HFF-Myc (cell line): ENCODE data around the gene CHCHD4.

Experiments used
- DNase-seq: peaks from one replicate; pipeline ENCODE4 v3.0.0-alpha.2; 2011; ENCODE audit warnings: low read depth; ENCODE audit errors: extremely low read depth
- H3K4me3 ChIP-seq: replicated peaks from 2 replicates; pipeline ENCODE4 v1.5.1; 2011; ENCODE audit warnings: low read depth, mild to moderate bottlenecking, control low read depth, low read length
- TF ChIP-seq, protein P1 (sequence below): IDR thresholded peaks from 2 replicates; pipeline ENCODE4 v1.5.1; 2012; ENCODE audit warnings: mild to moderate bottlenecking, low read depth, low read length, control low read depth; ENCODE audit errors: missing control alignments

Gene CHCHD4

DNA sequence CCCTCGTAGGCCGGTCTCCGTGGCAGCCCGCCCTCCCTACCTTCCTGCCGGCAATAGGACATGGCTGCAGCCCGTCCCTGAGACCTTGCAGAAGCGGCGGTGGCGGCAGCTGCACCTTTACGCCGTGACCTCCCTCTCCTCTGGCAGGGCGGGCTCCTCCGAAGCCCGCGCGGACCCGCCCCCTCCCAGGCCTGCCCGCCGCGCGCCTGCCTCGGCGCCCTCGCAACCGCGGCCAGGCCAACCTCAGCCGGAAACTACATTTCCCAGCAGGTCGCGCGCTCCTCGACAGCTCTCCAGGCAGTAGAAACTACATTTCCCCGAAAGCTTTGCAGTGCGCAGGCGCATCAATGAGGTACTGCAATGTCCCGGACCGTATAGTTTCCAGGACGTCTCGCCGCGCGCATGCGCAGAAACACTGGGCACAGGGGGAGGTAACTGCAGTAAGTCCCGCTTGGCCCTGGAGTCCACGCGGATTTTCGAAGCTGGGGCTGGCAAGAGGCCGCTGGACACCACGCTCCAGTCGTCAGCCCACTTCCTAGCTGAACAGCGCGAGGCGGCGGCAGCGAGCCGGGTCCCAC lies at the start of gene CHCHD4, which contains the start of gene TMEM43:
Gene CHCHD4 (minus strand): TSS at position 256 of the 578 bp plus-strand sequence. CDS start 194 bp downstream, at position 62.
Gene TMEM43 (plus strand): TSS at position 438 of the 578 bp plus-strand sequence. CDS start 142 bp downstream, outside the sequence.
- peak within 1 kb of the TSS; percentile 93 for H3K4me3 ChIP-seq
- DNase-seq = peak; percentile 97

DNA sequence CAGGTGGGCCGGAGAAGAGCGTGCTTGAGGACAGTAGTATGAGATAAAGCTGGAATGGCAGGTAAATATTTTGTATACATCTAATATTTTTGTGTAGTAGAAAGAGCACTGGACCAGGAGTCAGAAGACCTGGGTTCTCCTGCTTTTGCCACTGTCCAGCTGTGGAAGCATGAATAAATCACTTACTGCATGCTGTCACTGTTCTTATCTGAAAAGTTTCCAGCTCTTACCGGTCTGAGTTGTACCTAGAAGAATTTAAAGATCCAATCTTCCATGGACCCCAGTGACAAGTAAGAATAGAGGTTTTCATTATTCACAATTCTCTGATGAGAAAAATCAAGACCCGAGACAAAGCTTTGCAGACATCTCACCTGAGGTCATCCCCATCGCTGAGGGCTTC lies 47.8 kb upstream of the CHCHD4 start:
- DNase-seq = no peak
- no peak overlapping the region for H3K4me3 ChIP-seq
- TF ChIP-seq, protein P1, sequence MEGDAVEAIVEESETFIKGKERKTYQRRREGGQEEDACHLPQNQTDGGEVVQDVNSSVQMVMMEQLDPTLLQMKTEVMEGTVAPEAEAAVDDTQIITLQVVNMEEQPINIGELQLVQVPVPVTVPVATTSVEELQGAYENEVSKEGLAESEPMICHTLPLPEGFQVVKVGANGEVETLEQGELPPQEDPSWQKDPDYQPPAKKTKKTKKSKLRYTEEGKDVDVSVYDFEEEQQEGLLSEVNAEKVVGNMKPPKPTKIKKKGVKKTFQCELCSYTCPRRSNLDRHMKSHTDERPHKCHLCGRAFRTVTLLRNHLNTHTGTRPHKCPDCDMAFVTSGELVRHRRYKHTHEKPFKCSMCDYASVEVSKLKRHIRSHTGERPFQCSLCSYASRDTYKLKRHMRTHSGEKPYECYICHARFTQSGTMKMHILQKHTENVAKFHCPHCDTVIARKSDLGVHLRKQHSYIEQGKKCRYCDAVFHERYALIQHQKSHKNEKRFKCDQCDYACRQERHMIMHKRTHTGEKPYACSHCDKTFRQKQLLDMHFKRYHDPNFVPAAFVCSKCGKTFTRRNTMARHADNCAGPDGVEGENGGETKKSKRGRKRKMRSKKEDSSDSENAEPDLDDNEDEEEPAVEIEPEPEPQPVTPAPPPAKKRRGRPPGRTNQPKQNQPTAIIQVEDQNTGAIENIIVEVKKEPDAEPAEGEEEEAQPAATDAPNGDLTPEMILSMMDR = no peak

More for the DNA sequence above, at the start of gene CHCHD4, which contains the start of gene TMEM43:
- TF ChIP-seq, protein P1 = no peak

DNA sequence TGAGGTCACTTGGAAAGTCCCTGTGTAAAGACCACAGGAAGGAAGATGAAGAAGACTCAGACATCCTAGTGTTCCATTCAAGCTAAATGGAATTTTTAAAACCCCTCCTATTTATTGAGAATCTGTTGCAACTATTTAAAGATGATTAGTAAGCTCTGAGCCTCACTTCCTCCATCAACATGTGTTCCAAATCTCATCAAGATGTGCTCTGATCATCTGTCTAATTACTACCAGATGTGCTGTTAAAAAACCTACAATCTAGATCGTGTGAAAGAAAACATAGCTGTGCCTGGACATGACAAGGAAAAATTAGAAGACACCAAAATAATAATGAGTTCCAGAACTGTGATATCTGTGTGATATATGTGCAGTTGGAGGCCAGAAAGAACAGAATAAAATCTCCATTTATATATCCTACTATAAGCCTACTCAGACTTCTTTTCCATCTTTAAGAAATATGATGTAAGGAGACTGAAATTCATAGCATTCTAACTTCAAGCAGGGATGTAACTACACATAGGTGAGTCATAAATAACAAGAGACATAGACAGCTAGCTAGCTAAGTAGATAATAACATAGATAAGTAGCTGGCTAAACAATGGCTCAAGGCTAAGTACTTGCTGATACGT lies 46.0 kb upstream of the CHCHD4 start:
- DNase-seq = peak; percentile 66
- H3K4me3 ChIP-seq = no peak overlapping the region
- TF ChIP-seq, protein P1 = no peak

DNA sequence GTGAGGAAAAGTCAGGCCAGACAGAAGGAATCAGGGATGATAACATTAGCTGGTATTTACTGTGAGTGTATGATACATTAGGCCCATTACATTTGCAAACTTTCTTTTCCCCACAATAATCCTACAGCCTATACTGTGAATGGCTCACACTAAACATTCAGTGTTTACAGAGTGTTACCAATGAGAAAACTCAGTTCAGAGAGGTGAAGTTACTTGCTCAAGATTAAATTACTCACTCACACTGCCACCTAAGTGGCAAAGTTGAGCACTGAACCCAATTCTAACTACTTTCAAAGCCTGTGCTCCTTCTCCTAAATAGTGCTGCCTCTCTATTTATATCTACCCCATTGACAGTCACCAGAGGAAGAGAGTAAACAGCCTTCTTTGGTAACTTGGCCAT lies 45.2 kb upstream of the CHCHD4 start:
- no peak overlapping the region for H3K4me3 ChIP-seq

DNA sequence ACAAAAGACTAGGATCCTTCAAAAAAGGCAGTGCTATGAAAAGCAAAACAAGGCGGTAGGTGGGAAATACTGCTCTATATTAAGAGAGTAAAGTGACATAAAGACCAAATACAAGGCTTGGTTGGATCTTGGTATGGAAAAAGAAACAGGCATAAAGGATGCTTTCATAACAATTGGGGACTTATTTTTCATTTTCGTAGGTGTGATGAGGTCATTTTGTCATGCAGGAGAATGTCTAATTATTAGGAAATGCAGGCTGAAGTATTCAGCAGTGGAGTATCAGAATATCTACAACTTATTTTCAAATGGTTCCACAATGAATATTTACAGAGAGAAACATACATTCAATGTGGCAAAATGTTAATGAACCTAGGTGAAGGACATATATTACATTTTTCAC lies 44.8 kb upstream of the CHCHD4 start:
- no peak overlapping the region for H3K4me3 ChIP-seq
- TF ChIP-seq, protein P1 = no peak
- DNase-seq = no peak

More for the DNA sequence above, 45.2 kb upstream of the CHCHD4 start:
- TF ChIP-seq, protein P1 = no peak
- DNase-seq = no peak

DNA sequence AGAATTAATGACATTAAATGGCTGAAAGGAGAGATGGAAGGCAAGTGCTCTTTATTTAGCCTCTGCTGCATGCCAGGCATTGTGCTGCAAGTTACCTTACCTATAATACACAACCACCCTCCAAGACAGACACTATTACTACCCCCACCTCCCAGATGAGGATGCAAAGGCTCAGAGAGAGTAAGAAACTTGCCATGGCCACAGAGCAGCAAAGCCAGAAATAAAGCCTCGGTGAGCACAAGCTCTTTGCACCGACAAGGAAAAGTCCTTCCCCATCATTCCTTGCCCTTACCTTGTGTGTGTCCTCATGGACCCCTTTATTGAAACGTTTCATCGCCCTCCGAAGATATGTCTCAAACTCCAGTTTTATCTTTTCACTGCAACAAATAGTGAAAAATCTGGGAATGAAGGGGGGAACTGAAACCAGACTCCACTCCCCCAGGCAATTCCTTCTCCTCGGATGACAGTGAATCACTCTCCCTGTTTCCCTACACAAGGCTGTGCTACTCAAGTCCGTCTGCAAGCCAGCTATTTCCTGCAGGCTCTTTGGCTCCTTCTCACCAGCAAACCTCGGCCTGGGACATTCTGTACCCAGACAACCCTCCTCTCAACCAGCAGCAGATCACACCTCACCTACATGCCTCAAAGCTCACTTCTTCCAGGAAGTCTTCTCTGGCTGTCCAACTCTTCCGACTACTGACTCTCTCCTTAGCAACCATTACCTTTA lies 42.4 kb upstream of the CHCHD4 start:
- H3K4me3 ChIP-seq = no peak overlapping the region
- DNase-seq = no peak
- TF ChIP-seq, protein P1 = no peak
